Measurements from ENCODE around the gene TSHZ2.

GRCh38 chr20:53297154-53297529 is 325.0 kb downstream of the TSHZ2 start:
- TF ChIP-seq POLR2A (IDR thresholded peaks at IDR 0.05; ENCODE audit: low read depth, low read length) (no peak), CTCF (IDR thresholded peaks at IDR 0.05; ENCODE audit: extremely low read depth in 1 of 2, insufficient read depth in 1 of 2, low read depth in 1 of 2, low read length in 2 of 2) (no peak), POLR2AphosphoS5 (IDR thresholded peaks at IDR 0.05; ENCODE audit: insufficient read depth, low read depth, low read length) (no peak), EZH2 (IDR thresholded peaks at IDR 0.05; ENCODE audit: borderline replicate concordance, low read depth, low read length, severe bottlenecking) (no peak), GATA2 (IDR thresholded peaks at IDR 0.05; ENCODE audit: insufficient read depth, insufficient read length, low read depth, low read length) (no peak), MAX (IDR thresholded peaks at IDR 0.05; ENCODE audit: insufficient read depth, insufficient read length) (no peak), FOS (IDR thresholded peaks at IDR 0.05; ENCODE audit: borderline replicate concordance, insufficient read depth, low read length) (no peak), JUN (IDR thresholded peaks at IDR 0.05; ENCODE audit: borderline replicate concordance, insufficient read depth, insufficient read length, low read depth) (no peak), MYC (IDR thresholded peaks at IDR 0.05; ENCODE audit: low read depth, low read length) (no peak)
